Activated CD8-positive, alpha-beta T cell treated with anti-CD3 and anti-CD28 coated beads for 36 hours (primary cell): ENCODE measurements around the gene TFPI. TPM values are rescaled to one million over a fixed set of nuclear protein-coding genes. Genes with fewer than 3 reads are reported as not detected.

Source experiments
- ATAC-seq: fragments of 200-7000 bp; cut with Tn5 transposase; one replicate; pipeline ENCODE4 v1.10.0; 2021; ENCODE audit warnings: mild to moderate bottlenecking, moderate library complexity
- CTCF ChIA-PET: fragments of 350-600 bp; sonication (Branson Sonifier 250); formaldehyde crosslinking; loops from one replicate; lab custom pipeline; 2021; ENCODE audit warnings: antibody characterized with exemption; lab: Charles Lee
- POLR2A ChIA-PET: fragments of 350-600 bp; sonication (Branson Sonifier 250); formaldehyde crosslinking; loops from one replicate; lab custom pipeline; 2021; ENCODE audit warnings: antibody characterized with exemption; lab: Charles Lee
- DNase-seq: peaks from one replicate; pipeline ENCODE4 v3.0.0-alpha.2; 2020
- H3K27ac Mint-ChIP-seq: one replicate; pipeline ENCODE4 v1.8.0; 2021; ENCODE audit warnings: mild to moderate bottlenecking, mixed read lengths
- H3K27me3 Mint-ChIP-seq: one replicate; pipeline ENCODE4 v1.8.0; 2021; ENCODE audit warnings: mixed read lengths
- H3K36me3 Mint-ChIP-seq: one replicate; pipeline ENCODE4 v1.8.0; 2021; ENCODE audit warnings: low read depth, mixed read lengths
- H3K4me1 Mint-ChIP-seq: one replicate; pipeline ENCODE4 v1.8.0; 2021; ENCODE audit warnings: low read depth, mixed read lengths
- H3K4me3 Mint-ChIP-seq: one replicate; pipeline ENCODE4 v1.8.0; 2021; ENCODE audit warnings: mild to moderate bottlenecking, moderate library complexity, mixed read lengths
- H3K9me3 Mint-ChIP-seq: one replicate; pipeline ENCODE4 v1.8.0; 2021; ENCODE audit warnings: mixed read lengths
- intact Hi-C: fragments of 100-400 bp; cut with micrococcal nuclease; formaldehyde crosslinking; loops from one replicate; pipeline ENCODE4 v1.10.0; 2022
- total RNA-seq, 2 experiments: library from RNA; stranded (reverse); gene quantifications; one replicate each; pipeline ENCODE4 v1.2.3, GENCODE V29; 2021
- TF ChIP-seq, protein P1 (sequence below): fragments of 200-600 bp; IDR thresholded peaks from one replicate; pipeline ENCODE4 v1.8.0; 2022; ENCODE audit warnings: antibody characterized with exemption, mild to moderate bottlenecking

The TFPI gene
- not detected for total RNA-seq

DNA sequence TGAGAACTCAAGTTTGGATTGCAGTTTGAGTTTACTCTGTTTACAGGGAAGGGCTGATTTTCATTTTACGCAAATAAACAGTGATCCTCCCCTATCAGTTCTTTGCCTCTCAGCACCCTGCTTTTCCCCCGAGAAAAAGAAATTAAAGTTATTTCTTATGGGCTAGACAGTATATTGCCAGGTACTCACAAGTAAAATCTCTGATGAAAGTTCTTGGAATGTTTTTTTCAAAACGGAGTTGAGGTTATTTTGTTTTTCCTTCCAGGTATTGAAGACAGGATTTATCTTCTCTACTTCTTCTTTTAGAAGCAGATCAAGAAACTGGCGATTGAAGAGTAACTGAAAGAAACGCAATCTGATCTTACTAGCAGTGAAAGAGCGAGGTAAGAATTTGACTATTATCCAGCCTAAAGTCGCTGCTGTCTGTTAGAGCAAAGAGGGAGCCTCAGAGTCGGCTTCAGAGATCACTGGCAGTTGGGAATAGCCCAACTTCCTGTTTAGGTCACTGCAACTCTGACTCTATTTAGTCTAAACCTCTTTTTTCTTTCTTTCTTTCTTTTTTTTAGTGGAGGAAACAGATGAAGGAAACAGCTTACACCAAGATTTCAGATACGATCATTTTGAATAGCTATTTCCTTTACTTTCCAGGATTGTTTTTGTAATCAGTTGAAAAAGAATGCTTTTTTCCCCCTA lies at the start of gene TFPI:
Gene TFPI (minus strand): TSS at position 425 of the 693 bp plus-strand sequence. CDS start 50,667 bp downstream, outside the sequence.
- H3K4me3 Mint-ChIP-seq: no peak within 1 kb of the TSS
- intact Hi-C loops: no loop called here
- POLR2A ChIA-PET: no interaction called here

DNA sequence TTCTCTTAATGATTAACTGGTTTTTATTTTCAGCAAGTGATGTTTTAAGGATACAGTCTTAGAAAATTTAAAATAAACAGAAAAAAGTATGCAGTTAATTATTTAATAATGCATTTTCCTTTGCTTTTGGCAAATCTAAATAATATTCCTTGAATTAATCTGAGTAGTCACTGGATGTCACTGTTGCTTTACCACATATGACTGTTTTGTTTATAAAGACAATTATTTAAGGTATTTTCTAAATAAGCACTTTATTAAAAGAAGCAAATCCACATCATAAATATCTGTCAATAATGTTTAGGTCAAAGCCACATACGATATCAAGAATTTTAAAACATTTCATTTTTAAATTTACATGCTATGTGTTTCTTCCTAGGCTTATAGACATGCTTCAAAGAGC lies 40.6 kb upstream of the TFPI start:
- H3K4me3 Mint-ChIP-seq: no peak overlapping the region
- no peak for DNase-seq
- TF ChIP-seq, protein P1, sequence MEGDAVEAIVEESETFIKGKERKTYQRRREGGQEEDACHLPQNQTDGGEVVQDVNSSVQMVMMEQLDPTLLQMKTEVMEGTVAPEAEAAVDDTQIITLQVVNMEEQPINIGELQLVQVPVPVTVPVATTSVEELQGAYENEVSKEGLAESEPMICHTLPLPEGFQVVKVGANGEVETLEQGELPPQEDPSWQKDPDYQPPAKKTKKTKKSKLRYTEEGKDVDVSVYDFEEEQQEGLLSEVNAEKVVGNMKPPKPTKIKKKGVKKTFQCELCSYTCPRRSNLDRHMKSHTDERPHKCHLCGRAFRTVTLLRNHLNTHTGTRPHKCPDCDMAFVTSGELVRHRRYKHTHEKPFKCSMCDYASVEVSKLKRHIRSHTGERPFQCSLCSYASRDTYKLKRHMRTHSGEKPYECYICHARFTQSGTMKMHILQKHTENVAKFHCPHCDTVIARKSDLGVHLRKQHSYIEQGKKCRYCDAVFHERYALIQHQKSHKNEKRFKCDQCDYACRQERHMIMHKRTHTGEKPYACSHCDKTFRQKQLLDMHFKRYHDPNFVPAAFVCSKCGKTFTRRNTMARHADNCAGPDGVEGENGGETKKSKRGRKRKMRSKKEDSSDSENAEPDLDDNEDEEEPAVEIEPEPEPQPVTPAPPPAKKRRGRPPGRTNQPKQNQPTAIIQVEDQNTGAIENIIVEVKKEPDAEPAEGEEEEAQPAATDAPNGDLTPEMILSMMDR: no peak
- no peaks in the 10 kb centered on the region for H3K4me1 Mint-ChIP-seq
- no peak for ATAC-seq
- H3K36me3 Mint-ChIP-seq: no peaks in the 10 kb centered on the region
- POLR2A ChIA-PET: no interaction called here
- H3K9me3 Mint-ChIP-seq: no peaks in the 10 kb centered on the region
- H3K27me3 Mint-ChIP-seq: peaks cover 2% of the 10 kb centered on the region
- CTCF ChIA-PET: interaction anchor here (1.5 kb wide), 1 partner anchor 15 kb away, joined by 3 read pairs; no protein-coding TSS in a partner anchor
- H3K27ac Mint-ChIP-seq: no peak overlapping the region
- intact Hi-C loops: no loop called here

More for the DNA sequence above, at the start of gene TFPI:
- CTCF ChIA-PET: interaction anchor here (0.8 kb wide), 1 partner anchor 27 kb away, joined by 3 read pairs; no protein-coding TSS in a partner anchor
- DNase-seq (no peak), ATAC-seq (no peak)
- no peaks in the 10 kb centered on the region for H3K36me3 Mint-ChIP-seq
- TF ChIP-seq, protein P1: no peak
- peaks cover 11% of the 10 kb centered on the region for H3K27me3 Mint-ChIP-seq
- H3K9me3 Mint-ChIP-seq: peaks cover 1% of the 10 kb centered on the region
- H3K4me1 Mint-ChIP-seq: peaks cover 9% of the 10 kb centered on the region
- no peak within 1 kb of the TSS for H3K27ac Mint-ChIP-seq

DNA sequence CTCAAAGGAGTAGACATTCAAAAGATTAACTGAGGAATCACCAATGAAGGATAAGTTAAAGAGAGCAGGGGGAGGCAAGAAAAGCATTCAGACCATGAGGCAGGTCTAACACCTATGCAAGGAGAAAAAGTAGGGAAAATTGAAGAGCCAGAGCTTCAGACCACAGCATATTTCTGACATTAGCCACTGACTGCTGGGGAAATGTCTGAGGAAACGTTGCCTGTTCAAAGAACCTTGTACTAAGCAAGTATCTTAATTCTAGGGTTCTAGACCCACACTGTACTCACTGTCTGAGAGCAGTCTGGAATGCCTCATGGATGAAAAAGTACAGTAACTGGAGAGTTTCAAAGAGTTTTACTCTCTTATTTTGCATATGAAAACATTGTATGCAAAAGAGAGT lies 39.5 kb upstream of the TFPI start:
- CTCF ChIA-PET: interaction anchor here (0.9 kb wide), 1 partner anchor 94 kb away, joined by 3 read pairs; no protein-coding TSS in a partner anchor
- ATAC-seq (no peak), DNase-seq (no peak)
- TF ChIP-seq, protein P1: no peak
- Mint-ChIP-seq H3K9me3 (peaks cover 2% of the 10 kb centered on the region), H3K27ac (no peak overlapping the region), H3K4me3 (no peak overlapping the region), H3K27me3 (peaks cover 2% of the 10 kb centered on the region), H3K4me1 (no peaks in the 10 kb centered on the region), H3K36me3 (no peaks in the 10 kb centered on the region)
- intact Hi-C loops: no loop called here
- POLR2A ChIA-PET: no interaction called here

DNA sequence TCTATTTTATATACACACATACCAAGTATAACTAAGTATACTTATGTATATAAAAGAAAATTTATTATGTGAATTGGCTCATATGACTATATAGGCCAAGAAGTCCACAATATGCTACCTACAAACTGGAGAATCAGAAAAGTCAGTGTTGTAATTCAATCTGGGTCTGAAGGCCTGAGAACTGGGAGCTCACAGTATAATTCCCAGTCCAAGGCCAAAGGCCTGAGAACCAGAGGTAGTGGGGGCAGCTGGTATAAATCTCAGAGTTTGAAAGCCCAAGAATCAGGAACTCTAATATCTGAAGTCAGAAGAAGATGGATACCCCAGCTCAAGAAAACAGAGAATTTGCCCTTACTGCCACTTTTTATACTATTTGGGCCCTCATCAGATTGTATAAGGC lies 38.9 kb upstream of the TFPI start:
- CTCF ChIA-PET: interaction anchor here (0.9 kb wide), 1 partner anchor 93 kb away, joined by 3 read pairs; no protein-coding TSS in a partner anchor
- intact Hi-C loops: no loop called here
- POLR2A ChIA-PET: no interaction called here
- TF ChIP-seq, protein P1: no peak
- Mint-ChIP-seq H3K36me3 (no peaks in the 10 kb centered on the region), H3K4me1 (no peaks in the 10 kb centered on the region), H3K4me3 (no peak overlapping the region), H3K27me3 (peaks cover 2% of the 10 kb centered on the region), H3K9me3 (peaks cover 2% of the 10 kb centered on the region), H3K27ac (no peak overlapping the region)
- no peak for ATAC-seq
- DNase-seq: no peak

DNA sequence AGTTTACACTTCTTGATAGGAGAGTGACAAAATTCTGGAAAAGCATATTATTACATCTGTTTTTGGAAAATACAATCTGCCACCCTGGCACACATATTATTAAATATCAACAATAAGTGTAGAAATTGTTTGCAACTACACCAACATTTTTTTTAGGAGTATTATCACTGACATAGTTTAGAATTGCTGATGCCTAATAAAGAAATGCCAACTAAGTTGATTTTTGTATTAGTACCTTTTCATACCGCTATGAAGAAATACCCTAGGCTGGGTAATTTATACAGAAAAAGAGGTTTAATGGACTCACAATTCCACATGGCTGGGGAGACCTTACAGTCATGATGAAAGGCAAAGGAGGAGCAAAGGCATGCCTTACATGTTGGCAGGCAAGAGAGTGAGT lies 35.9 kb upstream of the TFPI start:
- ChIA-PET POLR2A (no interaction called here), CTCF (no interaction called here)
- TF ChIP-seq, protein P1: no peak
- Mint-ChIP-seq H3K27ac (no peak overlapping the region), H3K4me3 (no peak overlapping the region), H3K36me3 (peaks cover 4% of the 10 kb centered on the region), H3K9me3 (peaks cover 2% of the 10 kb centered on the region), H3K4me1 (peaks cover 8% of the 10 kb centered on the region), H3K27me3 (peaks cover 2% of the 10 kb centered on the region)
- DNase-seq: no peak
- ATAC-seq: no peak
- intact Hi-C loops: no loop called here
